H1 (cell line): Measurements from ENCODE around the gene CYP46A1. TPM values are rescaled to one million over a fixed set of nuclear protein-coding genes. Genes with fewer than 3 reads are reported as not detected.

Experiments used
- ATF2 ChIP-seq: IDR thresholded peaks from 2 replicates; pipeline ENCODE4 v1.6.1; 2012; ENCODE audit warnings: low read length, inconsistent platforms
- BCL11A ChIP-seq, 2 experiments: IDR thresholded peaks; one replicate each; pipeline ENCODE4 v1.6.1; 2011; ENCODE audit warnings: low read depth in 2 of 2, low read length in 2 of 2, mild to moderate bottlenecking in 2 of 2
- CHD7 ChIP-seq: fragments of 300-600 bp; sonication (generic); IDR thresholded peaks from 2 replicates; pipeline ENCODE4 v1.7.1; 2012; ENCODE audit warnings: low read length, moderate library complexity, mild to moderate bottlenecking, inconsistent platforms; ENCODE audit not compliant: insufficient replicate concordance
- EP300 ChIP-seq, 2 experiments: IDR thresholded peaks; 1 replicate in 1 of 2; 2 replicates in 1 of 2; pipeline ENCODE4 v1.6.1; 2011 to 2012; ENCODE audit warnings: low read depth in 2 of 2, low read length in 2 of 2, mild to moderate bottlenecking in 2 of 2, borderline replicate concordance in 1 of 2, inconsistent platforms in 1 of 2, moderate library complexity in 1 of 2
- TEAD4 ChIP-seq: IDR thresholded peaks from 2 replicates; pipeline ENCODE4 v1.6.1; 2012; ENCODE audit warnings: low read depth, low read length, inconsistent platforms, mixed read lengths
- polyA plus RNA-seq, 7 experiments: library from polyadenylated mRNA; depleted of rRNA in 3 of 7; stranded (reverse) in 5 of 7; unstranded in 2 of 7; fragments of >200 nt in 5 of 7; fragments of 200-250 nt in 2 of 7; gene quantifications; 1 replicate in 5 of 7; 2 replicates in 1 of 7; 4 replicates in 1 of 7; pipeline versions ENCODE4 v1.2.1 to v1.2.3, GENCODE V29; 2011 to 2013; ENCODE audit warnings: missing spikeins in 2 of 7, mixed read lengths in 2 of 7
- total RNA-seq: library from RNA; stranded (reverse); fragmentation: NEBNext Ultra II Directional; extraction: Animal tissue kit (Norgen Biotek cat#: 25700); gene quantifications from 2 replicates; pipeline ENCODE4 v1.2.1, GENCODE V29; 2021

The CYP46A1 gene
- total and polyA plus RNA-seq, 2 of the 8 experiments (the other 6 are each of a cell fraction or from before 2014, with no cell fraction given) = 0.41 to 1.3 TPM

GRCh38 chr14:99702115-99702514 lies 18.0 kb downstream of the CYP46A1 start (continued):
- TF ChIP-seq ATF2 (no peak), EP300 (IDR thresholded peaks at IDR 0.05; ENCODE audit: borderline replicate concordance in 1 of 2, low read depth in 2 of 2, low read length in 2 of 2) (no peak), TEAD4 (no peak), CHD7 (no peak), BCL11A (IDR thresholded peaks at IDR 0.05; ENCODE audit: low read depth in 2 of 2, low read length in 2 of 2) (no peak)
- TF ChIP-seq, all 59 proteins: peak for 0
